ENCODE results near the gene ITGB4.

The ITGB4 gene

DNA sequence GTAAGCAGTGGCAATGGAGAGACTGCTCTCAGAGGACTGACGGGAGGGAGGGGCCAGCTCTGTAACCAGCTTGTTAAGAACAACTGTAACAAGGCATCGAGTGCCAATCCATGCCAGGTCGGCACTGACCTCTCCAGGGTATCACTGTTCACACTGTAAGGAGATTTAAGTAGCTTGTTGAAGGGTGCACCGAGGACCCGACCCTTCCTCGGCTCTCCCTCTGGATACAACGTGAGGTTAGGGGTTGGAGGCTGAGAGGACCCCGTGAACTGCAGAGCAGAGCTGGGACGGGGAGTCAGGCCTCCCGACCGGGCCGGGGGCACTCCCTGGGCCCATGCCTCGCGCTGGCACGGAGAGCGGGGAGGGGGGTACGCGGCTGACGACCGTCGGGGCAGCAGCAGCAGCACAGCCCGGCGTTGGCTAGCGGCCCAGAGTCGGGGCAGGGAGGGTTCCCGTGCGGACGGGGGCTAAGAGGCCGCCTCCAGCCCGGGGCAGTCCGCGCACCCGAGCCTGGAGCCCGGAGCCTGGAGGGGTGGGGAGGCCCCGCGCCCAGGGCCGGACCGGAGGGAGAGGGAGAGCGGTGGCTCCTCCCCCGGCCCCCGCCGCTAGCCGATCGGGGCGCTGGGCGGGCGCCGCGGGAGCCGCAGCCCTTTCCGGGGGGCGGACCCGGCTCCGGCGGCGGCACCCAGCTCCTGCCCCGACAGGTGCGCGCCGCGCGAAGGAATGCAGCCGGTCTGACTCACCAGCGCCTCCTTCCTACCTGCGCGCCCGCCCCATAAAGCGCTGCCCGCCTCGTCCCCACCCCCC is at the start of gene ITGB4:
Gene ITGB4 (plus strand): TSS at position 804 of the 807 bp plus-strand sequence. CDS start 3,245 bp downstream, outside the sequence.
- DNase-seq = peak; percentile 53
- peak; percentile 70 for ATAC-seq

DNA sequence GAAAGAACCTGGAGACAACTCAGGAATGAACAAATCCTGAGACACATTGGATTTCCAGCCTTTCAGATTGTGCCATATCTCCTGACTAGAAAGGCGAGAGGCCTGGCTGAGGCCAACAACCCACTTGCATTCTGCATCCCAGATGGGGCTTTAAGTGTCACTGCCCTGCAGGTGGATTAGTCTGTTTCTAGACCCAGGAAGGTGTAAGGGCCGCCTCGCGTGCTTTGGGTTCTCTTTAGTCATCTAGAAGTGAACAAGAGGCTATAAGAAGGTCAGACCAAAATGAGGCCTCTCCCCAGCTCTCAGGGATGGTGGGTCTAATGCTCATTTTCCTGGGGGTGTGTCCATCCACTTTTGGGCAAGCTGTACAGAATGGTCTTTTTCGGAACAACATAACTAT is 49.2 kb upstream of the ITGB4 start:
- no peak for DNase-seq
- no peak for ATAC-seq

DNA sequence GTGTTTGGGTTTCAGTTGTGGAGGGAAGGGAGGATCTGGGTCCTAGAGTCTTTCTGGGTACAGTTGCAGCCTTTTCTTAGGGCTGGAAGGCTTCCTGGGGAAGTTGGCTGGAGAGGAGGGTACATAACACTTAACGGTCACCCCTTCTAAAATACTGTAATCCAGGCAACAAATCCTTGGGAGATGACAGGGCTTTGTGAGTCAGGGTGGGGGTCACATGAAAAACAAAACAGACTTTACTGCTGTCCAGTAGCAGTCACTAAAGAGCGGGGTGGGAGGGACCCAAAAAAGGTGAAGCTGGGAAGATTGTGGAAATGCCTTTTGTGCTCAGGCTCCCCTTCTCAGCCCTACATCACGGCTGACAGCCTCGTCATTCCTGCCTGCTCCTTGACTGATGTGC is 47.8 kb upstream of the ITGB4 start:
- DNase-seq = no peak
- ATAC-seq = no peak

DNA sequence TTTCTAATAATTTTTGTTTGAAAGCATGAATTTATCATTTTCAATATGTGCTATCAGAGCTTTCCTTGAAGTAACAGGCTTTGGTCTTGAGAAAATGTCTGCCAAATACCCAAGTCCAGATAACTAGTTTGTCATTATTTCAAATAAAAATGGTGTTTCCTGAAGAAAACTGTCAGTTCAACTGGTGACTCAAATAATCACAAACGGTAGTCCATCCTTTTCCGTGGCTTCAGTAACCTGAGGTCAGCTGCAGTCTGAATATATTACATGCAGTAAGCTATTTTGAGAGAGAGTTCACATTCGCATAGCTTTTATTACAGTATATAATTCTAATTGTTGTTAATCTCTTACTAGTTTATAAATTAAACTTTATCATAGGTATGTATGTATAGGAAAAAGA is 44.8 kb upstream of the ITGB4 start:
- no peak for DNase-seq
- no peak for ATAC-seq

DNA sequence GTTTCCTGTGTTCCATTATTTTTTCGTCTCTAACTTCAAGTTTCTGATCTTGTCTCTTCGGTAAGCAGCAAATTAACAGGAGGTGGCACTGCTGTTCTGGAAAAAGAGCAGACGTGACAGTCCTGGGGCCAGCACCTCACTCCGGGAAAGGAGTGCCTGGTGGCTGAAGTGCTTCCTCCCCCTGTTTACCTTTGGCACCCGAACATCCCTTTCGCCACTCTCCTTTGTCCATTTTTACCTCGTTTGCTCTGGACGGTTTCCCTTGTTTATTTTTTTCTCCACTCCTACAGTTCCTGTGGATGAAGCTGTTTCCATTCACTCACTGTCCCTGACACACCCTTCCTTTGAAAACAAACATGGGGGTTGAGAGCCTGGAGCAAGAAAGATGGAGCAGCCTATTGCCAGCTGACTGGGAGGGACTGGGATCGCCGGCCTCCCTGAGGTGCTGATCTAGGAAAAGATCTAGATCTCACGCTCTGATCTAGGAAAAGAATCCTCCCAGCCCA is 41.5 kb upstream of the ITGB4 start:
- DNase-seq (no peak), ATAC-seq (no peak)

DNA sequence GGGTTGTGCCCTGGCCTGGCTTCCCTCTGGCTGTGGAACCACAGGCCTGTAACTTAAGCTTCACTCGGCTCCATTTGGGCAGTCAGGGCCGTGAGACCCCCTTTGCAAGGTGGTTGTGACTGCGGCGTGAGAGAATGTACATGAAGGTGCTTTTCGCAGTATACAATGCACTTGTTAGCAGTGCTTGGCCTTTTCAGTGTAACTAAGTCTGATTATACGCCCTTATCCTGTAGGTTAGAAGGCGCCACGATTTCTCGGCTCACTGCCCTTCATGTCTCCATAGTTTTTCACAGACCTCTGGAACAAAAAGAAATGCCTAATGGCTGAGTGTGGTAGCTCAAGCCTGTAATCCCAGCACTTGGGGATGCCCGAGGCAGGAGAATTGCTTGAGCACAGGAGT is 40.8 kb upstream of the ITGB4 start:
- no peak for ATAC-seq
- DNase-seq = no peak

DNA sequence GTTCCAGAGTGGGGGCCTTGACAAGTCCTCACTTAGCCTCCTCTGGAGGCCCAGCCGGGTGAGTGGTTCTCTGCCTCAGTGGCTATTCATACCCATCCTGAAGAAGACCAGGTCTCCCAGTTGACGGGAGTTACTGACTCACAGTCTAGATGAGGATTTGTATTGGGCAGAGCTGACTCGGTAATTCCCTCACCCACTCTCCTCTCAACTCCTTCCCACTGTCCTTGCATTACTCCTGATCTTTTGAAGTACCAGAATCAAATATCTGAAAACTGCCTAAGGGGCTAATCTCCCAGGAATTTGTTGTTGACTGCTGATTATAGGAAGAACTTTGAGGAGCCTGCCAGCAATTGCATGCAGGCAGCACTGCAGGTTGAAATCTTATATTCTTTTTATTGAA is 40.0 kb upstream of the ITGB4 start:
- ATAC-seq (peak; percentile 8), DNase-seq (no peak)

DNA sequence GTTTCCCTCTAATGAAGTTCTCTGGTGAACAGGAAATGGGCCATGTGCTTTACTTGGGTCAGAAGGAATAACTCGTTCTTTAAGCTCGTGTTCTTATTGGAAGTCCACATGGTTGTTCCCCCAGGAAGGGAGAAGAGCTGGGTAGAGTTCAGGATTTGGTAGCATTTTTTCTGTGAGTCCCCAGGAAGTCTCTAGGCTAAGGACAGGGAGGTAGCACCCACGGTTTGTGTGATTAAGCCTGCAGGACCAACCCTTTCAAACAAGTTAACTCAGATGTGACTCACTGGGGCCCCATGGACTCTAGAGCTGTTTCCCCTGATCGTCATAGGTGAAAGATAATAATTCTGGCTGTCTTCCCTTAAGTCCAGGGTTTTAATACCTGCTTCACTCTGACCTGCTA is 37.7 kb upstream of the ITGB4 start:
- ATAC-seq (no peak), DNase-seq (no peak)

DNA sequence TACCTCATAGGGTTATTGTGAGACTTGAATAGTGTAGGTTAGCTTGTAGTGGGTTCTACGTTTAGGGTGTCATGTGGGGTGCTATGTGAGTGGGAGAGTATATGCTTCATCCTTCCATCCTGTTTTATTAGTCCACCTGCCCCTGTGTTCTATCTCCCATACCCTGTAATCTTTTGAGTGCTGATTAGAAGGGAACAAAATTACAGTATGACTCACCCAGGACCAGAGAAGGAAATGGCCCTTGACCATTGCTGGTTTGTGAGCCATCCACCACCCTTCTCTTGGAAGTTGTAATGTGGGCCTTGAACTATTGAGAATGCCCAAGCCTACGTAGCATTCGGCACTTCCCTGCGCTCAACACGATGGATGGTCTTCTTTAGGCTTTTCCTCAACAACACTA is 37.0 kb upstream of the ITGB4 start:
- no peak for ATAC-seq
- no peak for DNase-seq

DNA sequence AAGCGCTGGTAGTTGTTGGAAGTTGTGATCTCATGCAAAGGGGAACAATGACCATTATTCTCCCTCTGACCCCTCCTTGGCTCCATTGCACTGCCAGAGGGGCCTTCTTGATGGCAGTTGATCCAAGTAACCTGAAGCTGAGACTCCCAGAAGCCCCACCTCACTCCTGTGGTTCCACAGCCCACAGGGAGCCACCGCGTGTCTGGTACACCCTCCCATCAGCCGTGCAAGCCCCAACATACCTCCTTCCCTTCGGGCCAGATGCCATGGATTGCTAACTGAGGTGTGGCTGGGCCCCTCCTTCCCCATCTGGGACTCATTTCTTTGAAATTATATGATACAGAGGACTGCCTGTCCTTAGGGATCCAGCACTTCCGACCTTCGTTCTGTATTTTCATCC is 36.3 kb upstream of the ITGB4 start:
- ATAC-seq = no peak

DNA sequence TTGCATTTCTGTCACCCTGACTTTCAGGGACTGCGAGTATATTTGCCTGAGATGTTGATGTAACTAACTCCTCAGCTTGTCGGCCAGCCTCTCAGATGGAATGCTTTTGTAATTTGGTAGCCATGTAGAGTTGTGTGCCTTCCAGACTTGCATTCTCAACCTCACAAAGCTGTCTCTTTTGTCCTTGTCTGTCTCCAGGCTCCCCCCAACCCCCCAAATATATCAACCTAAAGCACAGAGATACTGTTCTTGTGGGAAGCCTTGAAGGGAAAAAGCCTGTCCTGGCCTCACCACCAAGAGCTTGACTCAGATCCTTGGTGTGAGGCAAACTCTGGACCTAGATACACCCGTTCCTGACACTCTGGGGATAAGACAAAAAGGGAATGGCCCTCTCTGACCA is 35.8 kb upstream of the ITGB4 start:
- DNase-seq (no peak), ATAC-seq (no peak)

More for the DNA sequence above, 36.3 kb upstream of the ITGB4 start:
- no peak for DNase-seq

DNA sequence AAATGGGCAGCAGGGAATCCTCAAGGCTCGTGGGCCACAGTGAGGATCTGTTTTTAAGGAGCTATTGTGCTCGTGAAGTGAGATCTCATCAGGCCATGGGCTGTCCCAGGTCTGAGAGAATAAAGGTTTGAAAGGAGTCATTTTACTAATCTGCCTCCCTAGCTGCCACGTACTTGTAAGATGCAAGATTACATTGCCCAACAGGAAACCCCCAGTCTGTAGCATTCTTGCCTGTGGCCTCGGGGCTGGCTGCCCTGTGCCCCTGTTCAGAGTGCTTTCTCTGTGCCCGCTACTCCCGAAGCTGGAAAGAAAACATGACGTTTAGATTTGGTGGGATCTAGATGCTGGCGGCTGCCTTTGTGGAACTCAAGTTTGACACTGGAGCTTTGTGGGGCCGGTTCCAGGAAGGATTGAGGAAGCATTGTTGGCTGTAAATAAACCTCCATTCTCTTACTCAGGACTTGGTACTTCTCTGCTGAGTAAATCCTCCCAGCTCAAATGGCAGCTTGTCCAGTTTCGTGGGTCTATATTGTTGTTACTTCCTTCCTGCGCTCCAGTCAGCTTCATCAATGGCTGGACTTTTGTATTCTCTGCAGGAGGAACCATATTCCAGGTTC is 32.9 kb upstream of the ITGB4 start:
- no peak for DNase-seq
- peak; percentile 10 for ATAC-seq

DNA sequence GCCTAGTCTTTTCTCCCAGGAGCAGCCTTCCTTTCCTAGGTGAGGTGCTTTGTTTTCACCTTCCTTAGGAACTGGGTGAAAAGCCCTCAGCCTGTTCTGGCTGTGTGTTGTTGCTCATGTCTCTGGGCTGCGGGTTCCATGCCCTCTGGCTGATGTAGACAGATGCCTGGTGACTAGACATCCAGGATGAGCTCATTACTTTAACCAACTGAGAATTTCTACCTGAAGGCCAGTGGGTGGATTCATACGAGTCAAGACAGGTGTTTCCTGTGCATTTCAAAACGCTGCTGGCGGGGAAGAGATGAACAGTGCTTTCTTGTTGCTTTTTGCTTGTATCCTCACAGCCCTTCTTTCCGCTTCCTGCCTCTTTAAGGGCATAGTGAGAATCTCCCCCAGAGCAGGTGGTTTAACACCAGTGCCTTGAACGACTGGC is 31.8 kb upstream of the ITGB4 start:
- DNase-seq = peak; percentile 46
- peak; percentile 70 for ATAC-seq

DNA sequence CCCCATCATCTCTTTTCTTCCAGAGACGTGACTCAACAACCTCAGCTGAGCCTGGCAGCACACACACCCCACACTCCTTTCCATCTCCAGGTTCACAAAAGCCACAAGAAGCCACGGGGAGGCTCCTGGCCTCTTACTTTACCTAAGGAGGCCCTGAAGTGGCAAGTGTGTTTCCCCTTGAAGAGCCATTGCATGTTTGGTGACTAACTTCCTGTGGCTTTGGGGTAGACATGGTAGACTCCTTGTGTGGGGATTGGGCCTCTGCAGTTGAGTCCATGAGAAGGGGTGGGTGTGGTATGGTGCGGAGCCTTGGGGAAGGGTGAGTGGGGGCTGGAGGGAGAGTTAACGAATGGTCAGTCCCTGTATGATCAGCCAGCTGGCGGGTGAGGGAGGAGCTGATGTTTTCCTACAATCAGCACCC is 29.9 kb upstream of the ITGB4 start:
- DNase-seq (peak; percentile 67), ATAC-seq (peak; percentile 83)

DNA sequence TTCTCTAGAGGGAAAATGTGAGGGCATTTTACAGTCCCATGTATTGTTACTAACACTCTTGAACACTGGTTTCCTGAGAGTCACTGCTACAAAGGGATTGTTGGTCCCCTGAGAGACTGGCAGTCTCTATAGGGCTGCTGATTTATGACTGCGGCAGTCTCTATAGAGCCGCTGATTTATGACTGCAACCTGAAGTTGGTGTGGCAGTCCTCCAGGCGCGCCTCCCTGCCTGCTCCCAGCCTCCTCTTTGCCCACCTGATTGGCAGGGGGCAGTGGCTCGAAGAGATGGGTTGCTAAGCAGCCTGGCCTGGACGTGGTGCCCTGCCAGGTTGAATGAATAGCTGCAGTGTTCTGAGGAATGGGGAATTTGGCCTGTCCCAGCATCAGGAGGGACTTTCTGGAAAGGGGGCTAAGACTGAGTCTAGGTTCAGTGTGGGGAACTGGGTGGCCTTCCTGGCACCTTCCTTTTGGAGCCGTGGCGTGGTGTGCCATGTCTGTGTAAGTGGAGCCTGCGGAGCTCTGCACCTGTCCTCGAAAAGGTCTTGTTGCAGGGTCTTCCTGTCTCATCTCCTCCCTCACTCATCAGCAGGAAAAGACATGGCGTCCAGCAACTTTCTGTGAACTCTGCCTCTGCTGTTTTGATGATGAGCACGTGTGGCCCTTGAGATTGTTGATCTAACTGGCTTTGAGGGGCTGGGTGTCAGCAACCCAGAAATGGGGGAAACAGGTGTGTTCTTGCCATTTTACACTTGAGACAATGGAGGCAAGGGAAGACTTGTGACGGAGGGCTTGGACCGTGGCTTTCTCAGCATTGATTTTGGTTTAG is 29.2 kb upstream of the ITGB4 start:
- DNase-seq (no peak), ATAC-seq (peak; percentile 24)

DNA sequence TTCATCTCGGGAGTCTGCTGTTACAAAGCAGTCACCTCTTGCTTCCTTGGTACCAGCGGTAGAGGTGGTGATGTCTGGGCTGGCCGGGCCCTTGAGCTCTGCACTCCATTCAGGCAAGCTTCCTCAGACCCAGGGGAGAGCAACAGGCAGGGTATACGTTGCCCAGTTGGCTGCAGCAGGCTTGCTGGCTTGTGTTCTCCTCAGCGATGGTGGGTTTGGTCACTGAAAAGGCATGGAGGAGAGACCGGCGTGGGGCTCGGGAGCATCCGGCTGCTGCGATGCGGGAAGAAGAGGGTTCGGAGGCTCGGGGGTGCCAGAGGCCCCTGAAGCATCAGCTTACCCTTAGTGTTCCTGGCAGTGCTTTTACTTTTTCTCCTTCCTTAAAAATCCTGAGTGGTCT is 28.3 kb upstream of the ITGB4 start:
- DNase-seq (no peak), ATAC-seq (no peak)

DNA sequence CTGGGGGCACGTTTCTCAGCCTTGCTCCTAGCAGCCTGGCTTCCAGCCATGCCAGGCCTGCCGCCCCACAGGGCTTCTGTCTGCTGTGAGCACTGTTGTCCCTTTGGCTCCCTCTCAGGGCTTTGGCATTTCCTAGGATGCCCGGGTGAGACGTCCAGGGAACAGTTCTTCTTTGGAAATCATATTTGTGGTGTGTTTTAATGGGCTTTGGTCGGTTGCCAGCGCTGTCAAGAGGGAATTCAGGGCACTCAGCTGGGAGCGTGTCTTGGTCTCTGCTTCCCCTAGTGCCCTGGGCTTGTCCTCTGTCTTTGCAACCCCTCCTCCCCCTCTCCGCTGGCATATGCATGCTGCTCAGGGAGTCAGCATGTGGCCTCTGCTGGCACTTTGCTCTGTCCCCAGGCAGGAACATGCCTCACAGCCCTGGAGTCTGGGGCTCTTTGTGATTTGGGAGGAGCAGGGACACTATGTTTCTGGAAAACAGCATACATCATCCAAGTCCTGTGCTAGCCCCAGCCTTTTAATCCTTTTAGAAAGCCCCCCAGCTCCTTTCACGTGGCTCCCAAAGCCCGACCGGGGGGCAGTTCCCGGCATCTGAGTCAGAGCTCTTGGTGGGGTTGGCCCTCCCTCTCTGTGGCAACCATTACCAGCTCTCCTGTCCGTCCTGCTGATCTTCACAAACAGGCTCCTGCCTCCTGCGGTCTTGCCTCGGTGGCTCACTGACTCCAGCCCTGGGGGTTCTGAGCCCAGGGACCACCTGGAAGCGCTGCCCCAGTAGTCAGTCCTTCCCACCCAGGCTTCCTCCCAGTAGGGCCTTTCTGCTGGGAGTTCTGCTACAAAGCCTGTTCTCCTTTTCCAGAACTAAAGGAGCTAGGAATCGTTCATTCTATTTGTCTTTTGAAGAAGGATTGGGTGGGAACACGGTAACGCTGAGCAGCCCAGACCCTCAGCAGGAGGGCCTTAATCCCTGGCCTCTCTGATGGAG is 27.5 kb upstream of the ITGB4 start:
- DNase-seq (no peak), ATAC-seq (no peak)

DNA sequence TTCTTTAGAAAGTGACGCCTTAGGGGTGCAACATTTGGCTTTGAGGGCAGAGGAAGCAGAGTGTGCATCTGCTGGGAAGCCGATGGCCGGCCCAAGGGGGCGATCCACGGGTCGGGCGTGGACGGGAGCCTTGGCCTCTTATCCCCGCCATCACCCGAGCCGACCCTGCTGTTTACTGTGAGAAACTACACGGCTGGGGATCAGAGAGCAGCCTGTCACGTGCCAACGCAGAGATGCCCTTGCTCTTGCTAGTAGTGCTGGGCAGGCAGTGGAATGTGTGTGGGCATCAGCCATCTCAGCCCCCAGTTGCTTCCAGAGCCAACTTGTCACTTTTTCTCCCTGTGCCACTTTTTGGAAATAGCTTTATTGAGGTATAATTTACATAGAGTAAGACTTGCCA is 26.7 kb upstream of the ITGB4 start:
- ATAC-seq (no peak), DNase-seq (no peak)

DNA sequence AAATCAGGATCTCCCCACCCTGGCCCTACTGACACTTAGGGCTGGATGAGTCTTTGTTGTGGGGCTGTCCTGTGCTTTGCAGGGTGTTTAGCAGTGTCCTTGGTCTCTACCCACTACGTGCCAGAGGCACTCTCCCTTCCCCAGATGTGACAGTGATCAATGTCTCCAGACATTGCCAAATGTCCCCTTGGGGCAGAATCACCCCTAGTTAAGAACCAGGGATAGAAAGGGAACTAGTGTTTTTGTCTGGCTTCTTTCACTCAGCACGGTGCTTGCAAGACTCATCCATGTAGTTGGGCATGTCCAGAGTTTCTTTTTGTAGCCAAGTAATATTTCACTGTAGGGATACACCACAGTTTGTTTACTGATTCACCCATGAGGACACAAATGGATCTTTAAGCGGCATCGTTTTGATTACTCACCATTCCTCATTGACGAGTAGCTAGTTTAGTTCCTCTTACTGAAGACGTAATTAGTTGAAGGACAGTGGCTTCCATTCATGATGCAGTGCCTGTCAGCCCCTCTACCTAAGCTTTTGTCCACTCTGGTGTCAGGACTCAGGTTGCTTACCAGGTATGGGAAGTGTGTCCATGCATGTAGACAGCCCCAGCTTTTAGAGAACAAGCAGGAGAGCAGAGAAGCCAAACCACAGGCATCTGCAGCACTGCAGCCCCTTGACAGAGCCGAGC is 26.0 kb upstream of the ITGB4 start:
- DNase-seq = no peak
- ATAC-seq = no peak

DNA sequence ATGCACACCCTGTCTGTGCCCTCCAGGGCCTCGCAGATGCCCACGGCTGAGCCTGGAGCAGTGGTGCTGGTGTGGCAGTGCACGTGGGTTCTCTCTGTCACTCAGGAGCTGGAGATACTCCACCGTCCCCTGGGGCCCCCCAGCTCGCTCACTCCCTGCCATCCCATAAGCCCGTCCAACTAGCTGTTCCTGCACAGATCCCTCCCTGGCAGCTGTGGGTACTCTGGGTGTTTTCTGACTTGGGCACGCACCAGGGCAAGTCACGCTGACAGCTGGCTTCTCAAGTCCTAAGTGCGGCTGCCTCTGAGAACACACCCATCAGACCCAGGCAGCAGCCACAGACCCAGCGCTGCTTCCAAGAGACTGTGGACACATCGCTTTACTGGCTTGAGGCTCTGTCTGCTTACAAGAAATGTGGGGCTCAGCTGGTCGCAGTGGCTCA is 25.4 kb upstream of the ITGB4 start:
- ATAC-seq (no peak), DNase-seq (no peak)

Data from stimulated activated naive CD8-positive, alpha-beta T cell treated with anti-CD3 and anti-CD28 coated beads, Interleukin-15, Interleukin-2, amounts not matched to agents 100 U/mL and 50 U/mL, for 24 hours (primary cell).